NCI-H2196 treated with DMSO at 0.1 percent for 48 hours (cell line): ENCODE measurements around the gene FAM228A.
"Not testable (repeated sequence)": the region's sequence is repeated elsewhere in the genome, so short reads cannot be mapped to it uniquely, and the experiment has no call there.

ENCODE experiments used
- DNase-seq: peaks from one replicate; lab custom pipeline; 2025; ENCODE audit not compliant: unreplicated experiment; lab: John Stamatoyannopoulos, UW

The FAM228A gene

DNA sequence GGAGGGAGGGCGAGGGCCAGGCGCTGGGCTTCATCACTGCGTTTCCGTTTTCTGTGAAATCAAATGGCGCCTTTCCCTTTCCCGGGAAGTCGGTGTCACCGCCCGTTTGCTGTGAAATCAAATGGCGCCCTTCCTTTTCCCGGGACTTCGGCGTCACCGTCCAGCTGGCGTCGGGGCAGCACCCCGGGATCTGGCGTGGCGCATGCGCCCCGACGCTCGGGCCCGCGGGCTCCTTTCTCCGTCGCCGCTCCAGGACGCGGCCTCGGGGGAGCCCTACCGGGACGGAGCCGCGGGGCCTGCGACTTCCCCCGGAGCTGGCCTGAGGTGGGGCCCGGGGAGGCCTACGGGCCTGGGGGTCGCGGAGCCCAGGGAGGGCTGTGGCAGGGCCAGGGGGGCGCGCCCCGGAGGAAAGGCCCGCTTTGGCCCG, at the start of gene FAM228A:
Gene FAM228A (plus strand): TSS at position 203 of the 427 bp plus-strand sequence. CDS start 428 bp downstream, outside the sequence.
- no peak for DNase-seq

DNA sequence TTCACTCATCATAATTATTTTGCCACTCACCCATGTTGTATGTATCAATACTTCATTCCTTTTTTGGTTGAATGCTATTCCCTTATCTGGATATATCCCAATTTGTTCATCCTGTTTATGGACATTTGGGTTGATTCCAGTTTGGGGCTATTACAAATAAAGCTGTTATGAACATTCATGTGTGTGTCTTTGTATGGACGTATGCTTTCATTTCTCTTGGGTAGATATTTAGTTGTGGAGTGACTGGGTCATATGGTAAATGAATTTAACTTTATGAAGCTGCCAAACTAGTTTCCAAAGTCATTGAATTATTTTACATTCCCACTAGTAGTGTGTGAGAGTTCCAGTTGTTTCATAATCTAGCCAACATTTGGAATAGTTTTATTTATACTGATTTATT, 48.9 kb upstream of the FAM228A start:
- DNase-seq: no peak

DNA sequence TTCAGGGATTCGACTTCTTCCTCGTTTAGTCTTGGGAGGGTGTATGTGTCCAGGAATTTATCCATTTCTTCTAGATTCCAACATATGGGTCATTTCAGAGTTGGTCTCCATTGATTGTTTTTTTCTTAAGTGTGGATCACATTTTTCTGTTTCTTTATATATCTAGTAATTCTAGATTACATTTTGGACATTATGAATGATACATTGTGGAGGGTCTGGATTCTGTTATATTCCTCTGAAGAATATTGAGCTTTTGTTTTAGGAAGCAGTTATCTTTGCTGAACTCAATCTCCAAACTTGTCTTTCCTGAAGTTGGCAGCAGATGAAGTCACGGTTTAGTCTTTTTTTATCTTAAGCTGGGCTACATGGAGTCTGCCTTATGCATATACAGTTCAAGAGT, 42.3 kb upstream of the FAM228A start:
- no peak for DNase-seq

DNA sequence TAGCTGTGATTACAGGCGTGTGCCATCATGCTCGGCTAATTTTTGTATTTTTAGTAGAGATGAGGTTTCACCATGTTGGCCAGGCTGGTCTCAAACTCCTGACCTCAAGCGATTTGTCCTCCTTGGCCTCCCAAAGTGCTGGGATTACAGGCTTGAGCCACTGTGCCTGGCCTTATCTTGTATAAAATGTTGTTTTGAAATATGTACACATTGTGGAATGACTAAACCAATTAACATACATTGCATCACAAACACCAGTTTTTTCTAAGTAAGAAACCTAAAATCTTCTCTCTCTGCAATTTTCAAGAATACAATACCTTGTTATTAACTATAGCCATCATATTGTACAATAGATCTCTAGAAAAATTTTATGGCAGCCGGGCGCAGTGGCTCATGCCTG, 34.5 kb upstream of the FAM228A start:
- not testable (repeated sequence) for DNase-seq

DNA sequence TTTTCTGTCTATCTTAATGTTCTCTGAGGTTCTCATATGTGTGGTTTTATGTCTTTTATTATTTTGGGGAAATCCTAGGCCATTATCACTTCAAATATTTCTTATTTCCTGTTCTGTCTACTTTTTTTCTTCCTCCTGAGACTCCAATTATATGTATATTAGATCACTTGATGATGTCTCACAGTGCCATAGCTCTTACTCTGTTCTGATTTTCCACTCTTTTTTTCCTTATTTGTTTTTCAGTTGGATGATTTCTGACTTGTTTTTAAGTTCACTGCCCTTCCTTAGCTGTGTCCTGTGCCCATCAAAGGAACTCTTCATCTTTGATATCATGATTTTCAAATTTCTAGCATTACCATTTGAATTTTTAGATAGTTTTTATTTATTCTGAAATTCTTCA, 27.5 kb upstream of the FAM228A start:
- no peak for DNase-seq

DNA sequence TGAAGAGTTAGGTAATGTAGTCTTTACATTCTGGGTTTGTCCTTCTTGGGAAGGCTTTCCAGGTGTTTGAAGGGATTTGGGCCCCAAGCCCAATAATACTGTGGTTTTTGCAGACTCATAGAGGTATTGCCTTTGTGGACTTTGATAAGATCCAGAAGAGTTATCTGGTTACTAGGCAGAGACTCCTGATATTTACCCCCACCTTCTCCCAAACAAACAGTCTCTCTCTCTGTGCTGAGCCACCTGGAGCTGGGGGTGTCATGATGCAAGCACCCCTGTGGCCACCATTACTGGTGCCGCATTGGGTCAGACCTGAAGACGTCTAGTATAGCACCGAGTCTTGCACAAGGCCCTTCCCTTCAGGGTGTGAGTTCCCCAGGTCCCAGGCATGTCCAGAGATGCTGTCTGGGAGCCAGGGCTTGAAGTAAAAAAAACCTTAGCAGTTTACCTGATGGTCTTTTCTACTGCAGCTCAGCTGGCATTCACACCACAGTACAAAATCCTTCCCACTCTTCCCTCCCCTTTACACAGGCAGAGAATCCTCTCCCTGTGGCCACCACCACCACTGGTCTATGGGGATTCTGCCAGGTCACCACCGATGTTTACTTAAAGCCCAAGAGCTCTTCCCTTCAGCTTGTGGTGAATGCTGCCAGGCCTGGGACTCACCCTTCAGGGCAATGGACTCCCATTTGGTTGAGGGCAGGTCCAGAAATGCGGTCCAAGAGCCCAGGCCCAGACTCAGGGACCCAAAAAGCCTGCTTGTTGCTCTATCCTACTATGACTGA, 22.2 kb upstream of the FAM228A start:
- no peak for DNase-seq

DNA sequence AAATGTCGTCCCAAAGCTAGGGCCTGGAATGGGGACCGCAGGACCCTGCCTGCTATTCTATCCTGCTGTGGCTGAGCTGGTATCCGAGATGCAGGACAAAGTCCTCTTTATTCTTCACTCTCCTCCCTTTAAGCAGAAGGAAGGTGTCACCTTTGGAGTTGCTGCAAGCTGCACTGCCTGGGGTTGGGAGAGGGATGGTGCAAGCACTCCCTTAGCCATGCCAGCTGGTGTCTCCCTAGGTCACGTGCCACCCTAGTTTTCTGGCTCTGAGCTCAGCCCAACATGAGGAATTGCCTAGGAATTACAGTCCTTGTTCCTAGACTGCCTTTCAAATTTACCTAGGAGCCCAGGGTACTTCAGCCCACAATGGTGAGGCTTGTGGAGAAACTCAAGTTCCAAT, 21.4 kb upstream of the FAM228A start:
- no peak for DNase-seq

DNA sequence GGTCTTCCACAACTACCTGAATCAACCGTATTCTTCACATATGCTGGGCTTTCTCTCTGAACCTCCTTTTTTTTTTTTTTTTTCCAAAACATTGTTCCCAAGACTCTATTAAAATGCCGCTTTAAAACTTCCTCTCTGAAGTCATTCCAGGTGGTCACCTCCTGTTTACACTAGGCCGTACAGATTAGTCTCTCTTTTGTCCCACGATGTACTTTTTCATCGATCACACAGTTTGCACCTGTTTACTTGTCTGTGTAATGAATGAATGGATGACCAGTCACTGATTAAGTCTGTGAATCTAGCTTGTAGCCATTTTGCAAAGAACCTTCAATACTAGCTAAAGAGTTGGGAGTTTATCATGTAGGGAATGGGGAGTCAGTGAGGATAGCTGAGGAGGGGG, 16.7 kb upstream of the FAM228A start:
- DNase-seq: no peak

DNA sequence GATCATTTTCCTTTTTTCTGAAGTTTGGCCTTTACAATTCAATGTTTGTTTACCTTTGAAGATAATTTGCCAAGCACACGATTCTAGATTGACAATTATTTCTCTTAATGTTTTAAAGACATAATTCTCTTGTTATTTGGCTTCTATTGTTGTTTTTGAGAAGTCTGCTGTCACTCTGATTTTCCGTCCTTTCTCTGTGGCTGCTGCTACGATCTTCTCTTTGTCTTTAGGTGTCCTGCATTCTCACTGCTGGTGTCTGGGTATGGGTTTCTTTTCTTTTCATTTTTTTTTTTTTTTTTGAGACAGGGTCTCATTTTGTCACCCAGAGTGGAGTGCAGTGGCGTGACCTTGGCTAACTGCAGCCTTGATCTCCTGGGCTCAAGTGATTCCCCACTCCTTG, 15.1 kb upstream of the FAM228A start:
- no peak for DNase-seq

DNA sequence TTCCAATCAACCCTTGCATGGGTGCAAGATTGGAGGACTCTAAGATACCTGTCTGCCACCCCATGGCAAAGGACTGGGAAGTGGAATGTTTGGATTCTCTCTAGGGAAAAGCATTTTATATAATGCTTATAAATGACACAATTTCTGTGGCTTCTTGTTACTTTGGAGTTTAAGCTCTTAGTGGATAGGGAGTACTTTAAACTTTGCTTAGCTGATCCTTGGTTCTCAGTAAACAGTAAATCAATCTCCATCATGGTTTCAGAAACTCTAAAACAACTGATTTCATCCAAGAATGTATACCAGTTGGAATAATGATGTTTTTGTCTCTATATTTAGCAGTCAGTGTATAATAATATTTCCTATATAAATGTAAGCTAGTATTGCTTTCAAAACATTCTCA, 14.1 kb upstream of the FAM228A start:
- no peak for DNase-seq

DNA sequence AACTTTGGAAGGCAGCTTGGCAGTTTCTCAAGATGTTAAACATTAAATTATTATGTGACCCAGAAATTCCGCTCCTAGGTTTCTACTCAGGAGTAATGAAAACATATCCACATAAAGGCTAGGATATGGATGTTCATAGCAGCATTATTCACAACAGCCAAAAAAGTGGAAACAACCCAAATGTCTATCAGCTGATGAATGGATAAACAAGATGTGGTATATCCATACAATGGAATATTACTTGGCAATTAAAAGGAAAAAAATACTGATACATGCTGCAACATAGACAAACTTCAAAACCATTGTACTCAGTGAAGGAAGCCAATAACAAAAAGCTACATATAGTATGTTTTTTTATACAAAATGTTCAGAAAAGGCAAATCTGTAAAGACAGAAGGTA, 12.4 kb upstream of the FAM228A start:
- DNase-seq: no peak

DNA sequence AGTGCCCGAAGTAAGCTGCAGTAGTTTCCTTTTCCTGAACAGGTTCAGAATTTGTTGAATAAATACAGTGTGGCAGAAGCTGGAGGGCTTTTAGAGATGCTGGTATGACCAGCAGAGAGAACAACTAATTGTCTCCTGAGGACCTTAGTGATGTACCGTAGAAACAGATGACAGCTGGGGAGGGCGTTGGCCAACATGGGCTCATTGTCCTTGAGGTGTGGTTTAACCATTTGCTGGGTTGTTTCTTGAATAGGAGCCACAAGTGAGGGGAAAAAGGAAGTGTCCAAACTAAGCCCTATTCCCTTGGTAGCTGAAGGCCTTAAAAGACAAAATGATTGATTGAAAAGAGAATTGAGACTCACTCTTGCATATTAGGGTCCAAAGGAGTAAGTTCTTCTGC, 11.7 kb upstream of the FAM228A start:
- no peak for DNase-seq

DNA sequence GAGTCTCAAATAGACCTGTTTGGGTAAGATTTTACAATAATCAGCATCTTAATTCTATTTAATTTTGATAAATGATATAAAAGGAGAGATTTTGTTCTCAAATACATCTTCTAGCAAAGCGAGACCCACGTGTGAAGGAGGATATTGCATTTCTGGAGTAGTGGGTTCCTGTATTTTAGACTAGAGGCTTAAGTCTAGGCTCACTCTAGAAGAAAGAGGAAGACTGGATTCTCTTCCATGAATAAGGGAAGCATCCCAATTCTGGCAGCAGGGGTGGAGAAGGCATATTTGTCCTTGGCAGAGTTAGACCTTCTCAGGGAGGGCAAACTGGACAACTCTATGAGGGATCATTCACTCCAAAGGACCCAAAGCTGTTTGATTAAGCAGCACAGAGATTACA, 11.3 kb upstream of the FAM228A start:
- DNase-seq: no peak

DNA sequence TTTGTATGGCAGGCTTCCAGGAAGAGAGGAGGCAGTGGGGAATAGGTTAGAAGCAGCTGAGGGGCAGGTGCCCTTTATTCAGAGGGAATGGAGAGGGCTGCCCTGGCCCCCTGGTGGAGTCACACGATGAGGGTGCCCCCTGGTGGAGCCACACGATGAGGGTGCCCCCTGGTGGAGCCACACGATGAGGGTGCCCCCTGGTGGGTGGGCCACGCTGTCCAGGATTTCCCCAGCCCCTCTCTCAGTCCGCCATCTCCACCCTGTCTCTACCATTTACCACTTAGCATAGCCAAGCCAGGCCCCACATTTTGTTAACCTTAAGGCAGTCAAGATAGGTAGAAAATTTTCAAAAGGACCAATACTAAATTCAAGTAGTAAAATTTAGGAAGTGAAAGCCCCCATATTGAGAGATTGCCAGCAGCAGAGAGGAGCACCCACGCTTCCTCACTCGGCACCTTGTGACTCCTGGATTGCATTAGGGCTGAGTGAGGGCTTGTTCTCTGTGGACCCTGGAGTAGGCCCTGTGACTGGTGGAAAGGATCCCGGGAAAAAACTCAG, 10.4 kb upstream of the FAM228A start:
- DNase-seq: no peak

DNA sequence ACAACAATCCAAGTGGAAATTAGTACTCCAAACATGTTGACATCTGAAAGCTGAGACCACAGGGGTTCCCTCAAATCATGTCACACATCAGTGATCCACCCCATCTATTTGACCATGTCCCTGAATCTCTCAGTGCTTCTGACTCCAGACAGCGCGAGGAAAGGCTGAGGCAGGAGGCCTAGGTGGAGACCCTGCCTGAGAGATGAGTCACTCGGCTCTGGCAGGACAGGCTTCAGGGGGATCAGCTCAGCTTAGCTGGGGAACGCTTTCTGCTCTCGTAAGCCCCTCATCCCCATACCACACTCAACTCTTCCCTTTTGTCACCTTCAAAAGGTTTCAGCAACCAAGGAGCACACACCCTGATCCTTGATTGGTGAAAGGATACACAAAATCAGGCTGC, 5.8 kb upstream of the FAM228A start:
- no peak for DNase-seq

DNA sequence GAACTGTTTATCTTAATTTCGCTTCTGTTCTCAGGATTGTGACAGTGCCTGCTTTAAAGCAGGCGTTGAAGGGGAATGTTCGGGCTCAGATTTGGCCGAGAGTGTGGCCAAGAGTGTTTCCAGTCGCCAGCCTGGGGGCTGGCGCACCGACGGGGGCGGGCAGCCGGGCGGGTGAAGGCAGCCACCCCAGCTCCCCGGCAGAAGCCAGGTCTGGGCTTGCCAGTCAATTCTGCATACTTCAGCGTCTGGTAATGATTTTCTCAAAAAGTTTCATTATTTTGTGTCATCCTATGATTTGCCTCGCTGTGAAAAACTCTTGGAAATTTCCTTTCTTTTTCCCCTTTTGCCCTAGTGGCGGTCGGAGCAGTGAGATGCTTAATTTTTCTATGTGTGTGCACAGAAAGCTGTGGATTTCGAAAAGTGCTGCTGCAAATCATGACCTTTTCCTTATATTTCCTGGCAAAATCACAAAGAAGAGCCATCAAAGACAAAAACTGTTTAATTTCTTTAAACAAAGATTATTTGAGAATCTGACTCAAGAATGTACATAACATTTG, 856 bp downstream of the FAM228A start:
- no peak for DNase-seq

DNA sequence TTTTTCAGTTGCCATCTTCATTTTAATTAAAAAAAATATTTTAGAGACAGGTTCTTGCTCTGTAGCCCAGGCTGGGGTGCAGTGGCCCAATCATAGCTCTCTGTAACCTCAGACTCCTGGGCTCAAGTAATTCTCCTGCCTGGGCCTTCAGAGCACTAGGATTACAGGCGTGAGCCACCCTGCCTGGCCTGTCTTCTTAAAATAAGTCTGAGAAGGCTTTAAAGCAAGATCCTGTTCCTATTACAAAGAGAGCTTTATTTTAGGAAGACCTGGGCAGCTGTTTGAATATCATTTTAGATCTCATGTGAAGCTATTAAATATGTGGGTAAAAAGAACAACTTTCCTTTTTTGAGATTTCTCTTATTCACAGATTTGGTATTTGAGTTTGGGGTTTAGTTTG, 1.5 kb downstream of the FAM228A start:
- no peak for DNase-seq

DNA sequence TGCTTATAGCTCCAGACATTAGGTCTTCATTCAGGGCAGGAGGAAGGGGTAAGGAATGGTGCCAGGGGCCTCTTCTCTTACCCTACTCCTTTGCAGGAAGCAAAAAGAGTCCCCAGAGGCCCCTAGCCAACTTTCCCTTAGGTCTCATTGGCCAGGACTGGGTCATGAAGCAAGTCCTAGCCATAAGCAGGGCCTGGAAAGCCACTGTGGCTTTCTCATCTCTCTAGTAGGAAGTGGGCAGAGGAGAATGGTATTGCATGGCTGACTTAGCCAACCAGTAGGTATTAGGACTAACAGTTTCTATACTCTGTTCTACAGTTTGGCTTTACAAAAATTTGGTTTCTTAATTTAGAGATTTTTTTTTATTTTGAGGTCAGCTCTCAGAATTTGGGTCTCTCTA, 4.8 kb downstream of the FAM228A start:
- DNase-seq: no peak

DNA sequence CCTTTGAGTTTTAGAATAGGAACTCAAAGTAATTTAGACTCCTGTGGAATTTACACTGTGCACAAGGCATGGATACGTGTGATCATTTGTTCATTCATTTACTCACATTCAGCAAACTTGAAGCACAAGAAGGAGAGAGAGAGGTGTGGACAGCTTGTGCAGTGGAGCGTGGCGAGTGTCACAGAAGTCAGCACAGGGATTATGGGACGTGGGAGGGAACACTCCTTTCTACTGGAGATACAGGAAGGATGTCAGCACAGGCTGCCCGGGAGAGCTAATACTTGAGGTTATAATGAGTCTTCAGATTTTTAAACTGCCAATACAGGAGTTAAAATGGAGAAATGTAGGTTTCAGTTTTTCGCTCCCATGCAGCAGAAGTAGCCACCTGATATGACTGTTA, 7.0 kb downstream of the FAM228A start:
- no peak for DNase-seq

DNA sequence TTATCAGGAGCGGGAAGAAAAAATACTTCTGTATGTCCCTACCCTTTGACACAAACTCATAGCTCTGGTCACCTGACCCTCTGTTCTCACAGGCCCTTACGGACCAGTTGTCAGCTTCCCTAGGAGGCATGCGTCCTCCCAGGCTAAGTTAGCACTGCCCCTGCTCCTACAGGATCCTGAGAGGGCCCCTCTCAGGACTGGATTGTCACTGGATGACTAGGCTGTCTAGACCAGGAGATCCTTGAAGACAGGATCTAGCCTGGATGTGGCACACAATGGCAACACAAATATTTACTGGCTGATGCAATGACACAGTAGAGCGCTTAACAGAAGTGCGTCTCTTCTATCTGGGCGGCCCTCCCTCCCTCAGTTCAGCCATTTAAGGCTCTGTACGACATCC, 7.7 kb downstream of the FAM228A start:
- DNase-seq: no peak

DNA sequence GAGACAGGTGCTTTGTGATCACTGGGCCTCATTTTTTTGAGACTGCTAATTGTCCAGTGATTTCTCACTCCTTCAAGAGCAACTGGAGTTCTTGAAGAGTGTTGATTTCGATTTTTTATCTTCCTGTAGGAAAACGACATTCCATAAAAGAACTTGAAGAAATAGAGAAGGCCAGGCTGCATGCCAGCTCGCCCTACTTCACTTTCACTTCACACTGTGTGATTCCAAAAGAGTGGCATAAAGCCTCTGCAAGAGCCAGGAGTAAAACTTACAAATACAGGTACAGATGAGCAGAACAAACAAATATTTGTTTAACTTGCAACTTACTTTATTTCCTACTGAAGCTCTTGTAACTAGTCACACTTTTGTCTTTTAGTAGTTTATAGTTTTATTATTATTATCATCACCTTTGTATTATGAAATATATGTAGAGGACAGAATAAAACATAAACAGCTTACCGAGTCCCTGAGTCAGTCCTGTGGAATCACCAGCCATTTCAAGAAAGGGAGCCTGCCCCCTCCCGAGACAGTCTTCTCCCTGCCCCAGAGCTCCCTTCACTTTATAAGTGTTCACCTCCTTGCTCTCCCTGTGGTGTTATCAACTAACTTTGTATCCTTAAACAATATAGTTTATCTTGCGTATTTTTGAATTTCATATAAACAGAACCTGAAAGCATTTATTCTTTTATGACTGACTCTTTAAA, 8.7 kb downstream of the FAM228A start:
- DNase-seq: no peak

DNA sequence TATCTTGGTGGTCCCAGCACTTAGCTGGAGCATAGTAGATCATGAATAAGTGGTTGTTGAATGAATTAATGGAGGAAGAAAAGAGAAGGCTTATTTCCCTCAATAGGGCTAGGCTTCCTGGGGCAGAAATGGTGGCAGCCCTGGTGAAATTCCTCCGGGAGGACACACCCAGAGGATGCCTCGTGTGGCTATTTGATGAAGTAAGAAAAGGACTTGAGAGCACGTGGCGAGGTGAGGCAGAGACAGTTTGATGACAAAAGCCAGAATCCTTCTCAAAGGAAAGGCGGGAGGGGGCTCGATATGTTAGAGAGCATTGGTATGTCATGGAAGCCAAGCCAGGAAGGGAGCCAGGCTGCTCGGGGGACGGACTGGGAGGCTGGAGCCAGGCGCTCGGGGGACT, 14.7 kb downstream of the FAM228A start:
- no peak for DNase-seq
